Astrocyte (in vitro differentiated cells and primary cell): Measurements from ENCODE around the gene SFT2D1. TPM values are rescaled to one million over a fixed set of nuclear protein-coding genes. Genes with fewer than 3 reads are reported as not detected.
A peak's percentile ranks its signal among the peaks of the same experiment; 100 is the strongest.

Source experiments
- DNase-seq: peaks from one replicate; pipeline ENCODE4 v3.0.0-alpha.2; 2010; ENCODE audit warnings: low read depth
- FAIRE-seq: peaks from 2 replicates; lab custom pipeline; 2011; peaks lifted over from hg19 to GRCh38; lab: Jason Lieb, UNC
- H2AFZ ChIP-seq: 2 replicates; pipeline ENCODE4 v1.6.0; 2012; ENCODE audit warnings: low read depth, low read length, inconsistent platforms
- H3K27ac ChIP-seq: 2 replicates; pipeline ENCODE4 v1.5.1; 2011; ENCODE audit warnings: low read depth, low read length, inconsistent platforms
- H3K27me3 ChIP-seq: 2 replicates; pipeline ENCODE4 v1.6.0; 2011; ENCODE audit warnings: low read length, inconsistent platforms; ENCODE audit not compliant: insufficient read depth
- H3K36me3 ChIP-seq: 2 replicates; pipeline ENCODE4 v1.5.1; 2011; ENCODE audit warnings: low read length, inconsistent platforms; ENCODE audit not compliant: insufficient read depth
- H3K4me1 ChIP-seq: 2 replicates; pipeline ENCODE4 v1.5.1; 2011; ENCODE audit warnings: low read length, inconsistent platforms; ENCODE audit not compliant: insufficient read depth
- H3K4me2 ChIP-seq: 2 replicates; pipeline ENCODE4 v1.6.0; 2012; ENCODE audit warnings: low read length, inconsistent platforms
- H3K4me3 ChIP-seq: 2 replicates; pipeline ENCODE4 v1.5.1; 2011; ENCODE audit warnings: low read depth, mild to moderate bottlenecking, low read length, inconsistent platforms; ENCODE audit not compliant: insufficient read depth
- H3K79me2 ChIP-seq: 2 replicates; pipeline ENCODE4 v1.6.0; 2012; ENCODE audit warnings: mild to moderate bottlenecking, low read length, inconsistent platforms; ENCODE audit not compliant: insufficient read depth
- H3K9ac ChIP-seq: 2 replicates; pipeline ENCODE4 v1.6.0; 2012; ENCODE audit warnings: mild to moderate bottlenecking, low read length, inconsistent platforms
- H3K9me3 ChIP-seq: 2 replicates; pipeline ENCODE4 v1.5.1; 2012; ENCODE audit warnings: low read depth, mild to moderate bottlenecking, low read length, inconsistent platforms; ENCODE audit not compliant: insufficient read depth
- H4K20me1 ChIP-seq: 2 replicates; pipeline ENCODE4 v1.6.0; 2012; ENCODE audit warnings: low read length, inconsistent platforms; ENCODE audit not compliant: insufficient read depth
- H3K27ac Mint-ChIP-seq: one replicate; pipeline ENCODE4 v1.8.0; 2021; ENCODE audit warnings: mild to moderate bottlenecking, mixed read lengths; ENCODE audit not compliant: unreplicated experiment
- H3K27me3 Mint-ChIP-seq: one replicate; pipeline ENCODE4 v1.8.0; 2021; ENCODE audit warnings: low read depth, mixed read lengths; ENCODE audit not compliant: unreplicated experiment
- H3K36me3 Mint-ChIP-seq: one replicate; pipeline ENCODE4 v1.8.0; 2021; ENCODE audit warnings: low read depth, mixed read lengths; ENCODE audit not compliant: unreplicated experiment
- H3K4me1 Mint-ChIP-seq: one replicate; pipeline ENCODE4 v1.8.0; 2021; ENCODE audit warnings: low read depth, mixed read lengths; ENCODE audit not compliant: unreplicated experiment
- H3K4me3 Mint-ChIP-seq: one replicate; pipeline ENCODE4 v1.8.0; 2021; ENCODE audit warnings: mild to moderate bottlenecking, moderate library complexity, mixed read lengths; ENCODE audit not compliant: unreplicated experiment
- H3K9me3 Mint-ChIP-seq: one replicate; pipeline ENCODE4 v1.8.0; 2021; ENCODE audit warnings: mild to moderate bottlenecking, mixed read lengths; ENCODE audit not compliant: unreplicated experiment
- EZH2 ChIP-seq: IDR thresholded peaks from 2 replicates; pipeline ENCODE4 v1.6.1; 2012; ENCODE audit warnings: mild to moderate bottlenecking, low read length, inconsistent platforms; ENCODE audit not compliant: insufficient read depth
- total RNA-seq: library from RNA; stranded (reverse); gene quantifications from 2 replicates; pipeline ENCODE4 v1.2.1, GENCODE V29; 2021
- TF ChIP-seq, protein P1 (sequence below): IDR thresholded peaks from 2 replicates; pipeline ENCODE4 v1.5.1; 2011; ENCODE audit warnings: low read depth, mild to moderate bottlenecking, inconsistent platforms, low read length, moderate library complexity; ENCODE audit not compliant: insufficient read depth

SFT2D1 gene
- total RNA-seq, 1 donor from 2014 or later: 63.9 TPM

GRCh38 chr6:166379103-166379586 lies 36.8 kb upstream of the SFT2D1 start:
- Mint-ChIP-seq H3K4me1 (peaks cover 1% of the 10 kb centered on the region), H3K4me3 (no peak overlapping the region), H3K27me3 (no peaks in the 10 kb centered on the region), H3K9me3 (no peaks in the 10 kb centered on the region), H3K36me3 (peaks cover 2% of the 10 kb centered on the region), H3K27ac (no peak overlapping the region)
- TF ChIP-seq, protein P1, sequence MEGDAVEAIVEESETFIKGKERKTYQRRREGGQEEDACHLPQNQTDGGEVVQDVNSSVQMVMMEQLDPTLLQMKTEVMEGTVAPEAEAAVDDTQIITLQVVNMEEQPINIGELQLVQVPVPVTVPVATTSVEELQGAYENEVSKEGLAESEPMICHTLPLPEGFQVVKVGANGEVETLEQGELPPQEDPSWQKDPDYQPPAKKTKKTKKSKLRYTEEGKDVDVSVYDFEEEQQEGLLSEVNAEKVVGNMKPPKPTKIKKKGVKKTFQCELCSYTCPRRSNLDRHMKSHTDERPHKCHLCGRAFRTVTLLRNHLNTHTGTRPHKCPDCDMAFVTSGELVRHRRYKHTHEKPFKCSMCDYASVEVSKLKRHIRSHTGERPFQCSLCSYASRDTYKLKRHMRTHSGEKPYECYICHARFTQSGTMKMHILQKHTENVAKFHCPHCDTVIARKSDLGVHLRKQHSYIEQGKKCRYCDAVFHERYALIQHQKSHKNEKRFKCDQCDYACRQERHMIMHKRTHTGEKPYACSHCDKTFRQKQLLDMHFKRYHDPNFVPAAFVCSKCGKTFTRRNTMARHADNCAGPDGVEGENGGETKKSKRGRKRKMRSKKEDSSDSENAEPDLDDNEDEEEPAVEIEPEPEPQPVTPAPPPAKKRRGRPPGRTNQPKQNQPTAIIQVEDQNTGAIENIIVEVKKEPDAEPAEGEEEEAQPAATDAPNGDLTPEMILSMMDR: no peak
- TF ChIP-seq EZH2: no peak
- H3K4me2 ChIP-seq: no peak overlapping the region
- no peaks in the 10 kb centered on the region for H3K36me3 ChIP-seq
- no peak overlapping the region for H3K9ac ChIP-seq
- no peak overlapping the region for H3K4me3 ChIP-seq
- FAIRE-seq (no peak), DNase-seq (no peak)
- peaks cover 6% of the 10 kb centered on the region for H3K79me2 ChIP-seq
- no peaks in the 10 kb centered on the region for H4K20me1 ChIP-seq
- no peak overlapping the region for H3K27ac ChIP-seq
- no peaks in the 10 kb centered on the region for H3K9me3 ChIP-seq
- H3K4me1 ChIP-seq: no peaks in the 10 kb centered on the region
- H2AFZ ChIP-seq: no peak overlapping the region
- no peaks in the 10 kb centered on the region for H3K27me3 ChIP-seq

DNA sequence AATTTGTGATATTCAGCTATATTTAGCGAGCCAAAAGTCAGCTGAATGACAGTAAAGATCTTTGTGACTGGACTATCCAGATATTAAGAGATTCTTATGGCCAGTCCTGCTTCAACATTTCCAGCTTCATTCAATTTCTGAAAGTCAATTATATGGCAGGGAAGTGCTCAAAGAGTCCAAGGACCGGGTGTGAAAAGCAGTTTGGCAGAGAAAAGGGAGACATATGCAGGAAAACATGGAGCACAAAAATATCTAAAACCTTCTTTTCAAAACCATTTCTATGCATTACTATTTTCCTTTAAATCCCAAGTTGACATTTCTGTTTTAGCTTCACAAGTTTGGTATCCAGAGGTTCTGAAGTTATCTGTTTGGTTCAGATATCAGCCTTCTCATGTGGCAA lies 35.4 kb upstream of the SFT2D1 start:
- peaks cover 6% of the 10 kb centered on the region for H3K79me2 ChIP-seq
- no peaks in the 10 kb centered on the region for H3K36me3 ChIP-seq
- no peak overlapping the region for H2AFZ ChIP-seq
- DNase-seq (no peak), FAIRE-seq (no peak)
- no peak for TF ChIP-seq EZH2
- TF ChIP-seq, protein P1: no peak
- no peak overlapping the region for H3K4me2 ChIP-seq
- H3K4me1 Mint-ChIP-seq: peaks cover 1% of the 10 kb centered on the region
- H3K36me3 Mint-ChIP-seq: peaks cover 2% of the 10 kb centered on the region
- no peaks in the 10 kb centered on the region for H3K4me1 ChIP-seq
- H3K27ac ChIP-seq: no peak overlapping the region
- H3K9me3 ChIP-seq: no peaks in the 10 kb centered on the region
- H3K27ac Mint-ChIP-seq: peak overlapping the region; percentile 22
- no peaks in the 10 kb centered on the region for H3K27me3 Mint-ChIP-seq
- H3K9me3 Mint-ChIP-seq: no peaks in the 10 kb centered on the region
- H3K27me3 ChIP-seq: no peaks in the 10 kb centered on the region
- H3K4me3 ChIP-seq: no peak overlapping the region
- H3K9ac ChIP-seq: no peak overlapping the region
- H4K20me1 ChIP-seq: no peaks in the 10 kb centered on the region
- no peak overlapping the region for H3K4me3 Mint-ChIP-seq

- Histone ChIP-seq H4K20me1 (no peaks in the 10 kb centered on the region), H3K4me3 (no peak overlapping the region), H3K79me2 (no peaks in the 10 kb centered on the region), H3K4me1 (no peaks in the 10 kb centered on the region), H3K9ac (no peak overlapping the region), H3K27ac (no peak overlapping the region), H2AFZ (no peak overlapping the region), H3K36me3 (no peaks in the 10 kb centered on the region), H3K4me2 (no peak overlapping the region), H3K27me3 (no peaks in the 10 kb centered on the region), H3K9me3 (no peaks in the 10 kb centered on the region)
- Mint-ChIP-seq H3K4me1 (no peaks in the 10 kb centered on the region), H3K9me3 (no peaks in the 10 kb centered on the region), H3K27me3 (no peaks in the 10 kb centered on the region), H3K27ac (no peak overlapping the region), H3K4me3 (no peak overlapping the region), H3K36me3 (peaks cover 2% of the 10 kb centered on the region)
- DNase-seq: no peak
- no peak for FAIRE-seq
- TF ChIP-seq, protein P1: no peak
- no peak for TF ChIP-seq EZH2
These were observed 32.7 kb upstream of the SFT2D1 start for GRCh38 chr6:166375013-166375412.
